Coronary artery (tissue), 2 donors: ENCODE measurements around the gene AMBP.
A peak's percentile ranks its signal among the peaks of the same experiment; 100 is the strongest.

ENCODE experiments used
- DNase-seq: peaks from one replicate; pipeline ENCODE4 v3.0.0-alpha.2; 2017; ENCODE audit warnings: low spot score
- H3K27ac ChIP-seq, 2 donors: fragments of 200-600 bp; sonication (generic); one replicate each; pipeline ENCODE4 v1.5.1; 2016 to 2019
- H3K4me3 ChIP-seq: fragments of 200-600 bp; sonication (generic); 2 replicates; pipeline ENCODE4 v1.5.1; 2016; ENCODE audit warnings: mild to moderate bottlenecking, moderate library complexity
- TF ChIP-seq, protein P1 (sequence below): fragments of 200-600 bp; sonication (generic); IDR thresholded peaks from one replicate; pipeline ENCODE4 v1.5.1; 2019; ENCODE audit warnings: antibody characterized with exemption

Gene AMBP

DNA sequence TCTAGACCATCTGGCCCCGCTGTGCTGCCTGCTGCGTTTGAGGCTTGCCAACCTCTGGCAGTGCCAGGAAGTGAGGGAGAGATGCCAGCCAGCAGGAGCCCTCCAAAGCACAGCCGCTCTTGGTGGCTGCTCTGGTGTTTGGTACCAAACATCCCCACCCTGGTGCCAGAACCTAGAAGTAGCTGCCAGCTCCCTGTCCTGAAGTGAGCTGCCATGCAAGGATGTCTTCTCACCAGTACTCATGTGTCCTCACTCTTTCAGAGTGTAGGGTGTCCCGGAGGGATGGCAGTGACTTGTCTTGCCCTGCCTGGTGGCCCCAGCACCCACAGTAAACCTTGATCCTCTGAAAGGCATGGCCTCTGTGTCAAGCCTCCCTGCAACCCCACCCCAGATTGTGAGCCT lies 43.4 kb downstream of the AMBP start:
- peak; percentile 49 for DNase-seq
- TF ChIP-seq, protein P1, sequence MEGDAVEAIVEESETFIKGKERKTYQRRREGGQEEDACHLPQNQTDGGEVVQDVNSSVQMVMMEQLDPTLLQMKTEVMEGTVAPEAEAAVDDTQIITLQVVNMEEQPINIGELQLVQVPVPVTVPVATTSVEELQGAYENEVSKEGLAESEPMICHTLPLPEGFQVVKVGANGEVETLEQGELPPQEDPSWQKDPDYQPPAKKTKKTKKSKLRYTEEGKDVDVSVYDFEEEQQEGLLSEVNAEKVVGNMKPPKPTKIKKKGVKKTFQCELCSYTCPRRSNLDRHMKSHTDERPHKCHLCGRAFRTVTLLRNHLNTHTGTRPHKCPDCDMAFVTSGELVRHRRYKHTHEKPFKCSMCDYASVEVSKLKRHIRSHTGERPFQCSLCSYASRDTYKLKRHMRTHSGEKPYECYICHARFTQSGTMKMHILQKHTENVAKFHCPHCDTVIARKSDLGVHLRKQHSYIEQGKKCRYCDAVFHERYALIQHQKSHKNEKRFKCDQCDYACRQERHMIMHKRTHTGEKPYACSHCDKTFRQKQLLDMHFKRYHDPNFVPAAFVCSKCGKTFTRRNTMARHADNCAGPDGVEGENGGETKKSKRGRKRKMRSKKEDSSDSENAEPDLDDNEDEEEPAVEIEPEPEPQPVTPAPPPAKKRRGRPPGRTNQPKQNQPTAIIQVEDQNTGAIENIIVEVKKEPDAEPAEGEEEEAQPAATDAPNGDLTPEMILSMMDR: no peak
- no peak overlapping the region for H3K4me3 ChIP-seq
- H3K27ac ChIP-seq: peak overlapping the region in 1 of 2 donors; percentile 3

DNA sequence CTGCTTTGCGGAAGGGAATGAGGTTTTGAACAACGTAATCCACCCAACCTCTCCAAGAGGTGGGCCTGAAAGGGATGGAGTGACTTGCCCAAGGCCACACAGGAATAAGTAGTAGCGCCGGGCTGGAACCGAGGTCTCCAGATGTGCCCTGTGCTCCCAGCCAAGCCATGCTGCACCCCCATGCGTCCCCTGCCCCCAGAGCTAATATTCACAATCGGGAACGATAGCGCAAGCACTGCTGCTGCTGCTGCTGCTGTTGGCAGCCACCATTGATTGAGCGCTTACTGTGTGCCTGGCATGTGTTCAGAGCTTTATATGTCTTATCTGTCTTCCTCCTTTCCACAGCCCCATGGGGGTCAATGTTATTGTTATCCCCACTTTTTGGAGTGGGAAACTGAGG lies 43.9 kb downstream of the AMBP start:
- peak; percentile 59 for DNase-seq
- Histone ChIP-seq H3K4me3 (no peak overlapping the region), H3K27ac (peak overlapping the region in 1 of 2 donors; percentile 3)
- TF ChIP-seq, protein P1: no peak

DNA sequence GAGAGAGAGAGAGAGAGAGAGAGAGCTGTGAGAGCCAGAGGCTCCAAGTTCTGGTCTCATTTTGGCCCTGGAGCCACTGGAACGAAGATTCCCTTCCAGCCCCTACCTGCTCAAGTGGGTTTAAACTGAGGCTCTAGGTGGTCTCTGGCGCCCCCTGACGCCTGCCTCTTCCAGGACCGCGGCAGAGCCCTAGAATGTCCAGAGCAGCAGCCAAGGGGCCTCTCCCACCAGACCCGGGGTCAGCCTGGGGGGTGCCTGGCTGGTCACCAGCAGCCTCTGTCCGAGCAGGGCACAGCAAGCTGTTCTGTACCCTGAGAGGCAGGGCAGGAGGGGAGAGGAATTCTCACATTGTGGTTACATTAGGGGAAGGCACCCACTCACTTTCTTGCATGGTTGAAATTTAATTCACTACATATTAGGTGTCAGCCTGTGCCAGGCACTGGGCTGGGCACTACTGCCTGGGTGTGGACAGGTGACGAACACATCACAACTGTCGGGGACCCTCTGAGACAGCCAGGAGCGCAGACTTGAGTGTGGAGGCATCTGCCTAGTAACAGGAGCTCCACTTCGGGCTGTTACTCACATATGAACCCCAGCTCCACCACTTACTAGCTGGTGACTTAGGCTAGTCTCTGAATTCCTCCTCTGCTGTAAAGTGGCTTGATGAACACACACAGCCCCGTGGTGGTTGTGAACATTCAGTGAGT lies 44.5 kb downstream of the AMBP start:
- H3K4me3 ChIP-seq: no peak overlapping the region
- peak; percentile 59 for DNase-seq
- TF ChIP-seq, protein P1: peak; percentile 39
- no peak overlapping the region for H3K27ac ChIP-seq

DNA sequence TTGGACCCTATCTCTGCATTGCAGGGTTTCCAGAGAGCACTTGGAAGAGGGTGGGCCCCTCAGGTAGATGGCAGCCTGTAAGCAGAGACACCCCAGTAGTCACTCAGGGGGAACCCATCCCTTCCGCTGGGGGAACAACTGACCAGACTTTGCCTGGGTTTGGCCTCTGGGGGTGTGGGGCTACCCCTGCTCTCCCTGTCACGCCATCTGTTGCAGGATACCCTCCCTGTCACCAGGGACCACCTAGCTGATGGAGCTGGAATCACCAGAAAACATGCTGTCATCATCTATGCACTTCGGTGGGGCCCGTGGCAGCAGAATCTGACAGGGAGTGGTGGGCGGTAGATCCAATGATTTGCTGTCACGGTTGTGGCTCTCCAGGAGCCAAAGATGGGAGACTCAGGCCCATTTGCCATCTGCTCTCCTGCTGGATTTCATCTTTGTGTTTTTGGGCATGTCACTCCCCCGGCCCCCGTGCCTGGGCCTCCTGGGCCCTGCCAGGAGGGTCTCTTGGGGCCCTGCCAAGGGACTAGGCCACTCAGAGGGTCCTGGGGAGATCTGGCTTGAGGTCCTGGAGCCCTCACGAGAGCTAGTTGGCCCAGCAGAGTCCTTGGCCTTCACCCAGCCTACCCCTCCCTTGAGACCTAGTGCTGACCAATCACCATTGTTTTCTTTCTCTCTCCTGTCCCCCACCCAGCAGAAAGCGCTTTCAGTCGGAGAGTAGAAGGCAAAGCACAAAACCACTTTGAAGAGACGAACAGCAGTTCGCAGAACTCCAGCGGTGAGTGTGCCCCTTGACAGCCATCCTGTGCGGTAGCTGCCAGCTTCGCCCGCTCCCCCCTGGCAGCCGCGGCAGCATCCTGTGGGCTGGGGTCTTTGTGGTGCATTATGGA lies 45.9 kb downstream of the AMBP start:
- peak; percentile 56 for DNase-seq
- TF ChIP-seq, protein P1: no peak
- H3K27ac ChIP-seq: no peak overlapping the region
- no peak overlapping the region for H3K4me3 ChIP-seq

DNA sequence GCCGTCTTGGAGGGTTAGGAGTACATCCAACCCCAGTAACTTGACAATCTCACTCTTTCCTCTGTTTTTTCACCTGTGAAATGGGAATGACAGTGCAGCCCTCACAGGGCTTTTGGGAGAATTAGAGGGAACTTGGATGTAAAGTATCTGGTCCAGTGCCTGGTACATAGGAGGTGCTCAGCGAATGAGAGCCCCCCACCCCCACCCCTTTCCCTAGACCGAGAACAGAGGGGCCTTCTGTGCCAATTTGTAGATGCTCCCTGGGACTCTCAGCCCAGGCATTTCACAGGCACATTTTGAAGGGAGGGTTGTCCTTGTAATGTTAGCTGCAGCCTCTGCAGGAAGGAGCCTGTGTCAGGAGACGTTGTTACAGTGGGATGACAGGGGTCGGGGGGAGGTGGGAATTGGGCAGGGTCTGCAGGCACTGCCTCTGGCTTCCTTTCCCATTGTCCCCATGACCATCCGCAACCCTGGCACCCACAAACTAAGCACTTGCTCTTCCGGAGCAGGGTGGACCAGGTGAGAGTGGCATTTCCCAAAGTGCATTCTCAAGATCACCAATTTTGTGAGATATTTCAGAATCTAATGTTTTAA lies 47.0 kb downstream of the AMBP start:
- Histone ChIP-seq H3K27ac (no peak overlapping the region), H3K4me3 (no peak overlapping the region)
- TF ChIP-seq, protein P1: no peak
- DNase-seq: peak; percentile 28

DNA sequence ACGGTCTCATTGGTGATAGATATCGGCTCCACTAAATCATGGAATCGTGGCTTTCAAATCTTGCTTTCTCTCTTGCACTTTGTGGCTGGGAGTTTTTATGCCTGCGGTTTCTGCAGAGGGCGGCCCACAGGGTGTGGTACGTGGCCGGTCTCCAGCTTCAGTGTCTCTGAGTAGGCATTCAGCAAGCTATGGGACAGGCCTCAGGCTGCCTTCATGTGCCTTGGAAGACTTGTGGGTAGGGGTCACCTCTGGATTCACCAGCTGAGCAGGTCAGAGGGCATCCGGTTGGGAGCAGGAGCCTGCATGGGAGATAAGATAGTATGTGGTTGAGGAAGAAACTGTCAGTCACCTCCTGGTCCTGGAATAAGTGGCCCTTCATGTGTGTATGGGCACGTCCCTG lies 47.7 kb downstream of the AMBP start:
- H3K27ac ChIP-seq: no peak overlapping the region
- no peak for DNase-seq
- no peak overlapping the region for H3K4me3 ChIP-seq
- TF ChIP-seq, protein P1: no peak
